Measurements from ENCODE around the gene CFAP58.

- TF ChIP-seq CTCF (conservative IDR thresholded peaks at IDR 0.05) (no peak), EZH2 (IDR thresholded peaks at IDR 0.05; ENCODE audit: low read depth) (no peak)
These were observed 21.0 kb downstream of the CFAP58 start for GRCh38 chr10:104374591-104374990.

All from PC-9 (cell line).